GM11168 (cell line): ENCODE results near the gene NDUFB2.
"Not testable (repeated sequence)": the region's sequence is repeated elsewhere in the genome, so short reads cannot be mapped to it uniquely, and the experiment has no call there.

ENCODE experiments used
- in situ Hi-C: fragments of 300-500 bp; cut with MboI; formaldehyde crosslinking; loops from one replicate; pipeline ENCODE4 v1.12.0; 2022; ENCODE audit warnings: low sequenced_read_pairs; ENCODE audit not compliant: unreplicated experiment

The NDUFB2 gene

DNA sequence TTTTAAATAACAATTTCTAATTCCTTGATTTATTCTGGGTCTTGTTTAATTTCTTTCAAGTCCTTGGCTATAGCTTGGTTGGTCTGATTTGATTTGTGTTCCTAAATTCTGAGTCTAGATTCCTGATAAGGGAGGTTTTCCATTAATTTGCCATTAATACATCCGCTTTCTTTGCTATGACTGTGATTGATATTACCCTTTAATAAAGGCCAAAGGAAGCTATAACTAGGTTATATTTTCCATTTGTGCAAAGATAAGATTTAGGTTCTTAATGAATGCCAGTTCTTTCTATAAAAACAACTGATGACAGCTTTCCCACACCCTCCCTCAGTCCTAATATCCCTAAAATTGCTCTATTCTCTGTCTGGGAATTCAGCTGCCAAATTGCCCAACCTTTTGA lies 28.2 kb downstream of the NDUFB2 start:
- in situ Hi-C loops: no loop called here

DNA sequence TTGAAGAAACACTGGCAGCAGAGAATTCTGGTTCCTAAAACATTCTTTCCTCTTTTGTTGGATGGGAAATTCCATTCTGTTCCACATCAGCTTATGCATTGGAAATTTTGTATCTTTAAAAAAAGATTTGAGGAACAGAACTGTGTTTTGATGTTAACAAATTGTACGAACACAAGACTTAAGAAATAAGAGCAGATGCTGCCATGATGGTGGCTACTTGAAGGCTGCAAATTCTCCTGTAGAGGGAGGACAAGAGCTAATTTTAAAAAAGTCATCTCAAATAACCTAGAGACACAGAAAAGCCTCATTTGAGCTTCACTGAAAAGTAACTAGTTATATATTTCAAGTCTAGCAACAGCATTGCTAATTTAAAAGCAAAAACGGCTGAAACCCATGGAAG lies 29.8 kb downstream of the NDUFB2 start:
- in situ Hi-C loops: no loop called here

DNA sequence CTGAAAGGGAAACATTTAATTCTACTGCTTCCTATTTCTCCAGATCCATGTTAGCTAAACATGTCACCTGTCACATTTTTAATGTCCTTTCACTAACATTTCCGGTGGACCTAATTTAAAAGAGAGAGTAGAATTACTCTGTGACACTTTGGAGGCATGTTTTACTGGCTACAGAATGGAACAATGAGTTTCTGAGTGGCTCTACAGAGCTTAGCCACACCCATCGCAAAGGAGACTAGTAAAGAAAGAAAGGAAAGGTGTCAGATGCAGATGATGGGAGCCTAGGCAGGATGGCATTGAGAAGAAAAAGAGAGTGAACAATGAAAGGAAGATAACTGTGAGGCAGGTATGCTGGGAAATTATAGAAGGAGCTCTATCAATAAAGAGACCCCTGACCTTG lies 35.9 kb downstream of the NDUFB2 start:
- in situ Hi-C loops: no loop called here

DNA sequence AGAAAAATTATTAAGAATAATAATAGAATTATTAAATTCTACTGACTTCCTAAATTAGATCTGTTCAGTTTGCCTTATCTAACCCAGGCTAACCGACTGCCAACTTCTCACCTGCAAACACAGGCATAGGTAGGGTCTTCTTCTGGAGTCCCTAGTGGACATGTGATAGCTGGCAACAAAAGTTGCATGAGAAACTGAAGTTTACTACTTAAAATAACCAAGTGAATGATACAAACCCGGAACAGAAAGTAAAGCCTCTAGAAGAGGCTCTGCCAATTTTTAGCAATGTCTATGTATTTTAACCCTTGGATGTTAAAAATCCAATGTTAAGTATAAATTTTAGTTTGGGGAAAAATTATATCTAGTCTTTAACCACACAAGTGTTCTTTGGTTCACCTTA lies 37.6 kb downstream of the NDUFB2 start:
- in situ Hi-C loops: no loop called here

DNA sequence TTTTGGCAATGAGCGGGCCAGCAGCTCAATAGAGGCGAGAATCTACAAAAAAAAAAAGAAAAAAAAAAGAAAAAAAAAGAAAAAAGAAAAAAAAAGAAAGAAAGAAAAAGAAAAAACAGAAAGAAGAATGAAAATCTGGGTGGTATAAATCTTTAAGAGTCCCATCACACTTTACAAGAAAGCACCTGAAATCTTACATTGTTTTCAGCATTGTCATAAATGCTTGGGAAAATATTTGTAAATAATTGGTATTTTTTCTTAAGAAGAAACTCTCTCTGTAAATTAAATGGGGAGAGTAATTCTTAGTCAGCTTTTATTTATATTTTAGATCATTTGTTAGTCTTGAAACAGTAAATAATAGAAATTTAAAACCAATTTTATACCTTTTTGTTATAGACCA lies 38.2 kb downstream of the NDUFB2 start:
- in situ Hi-C loops: no loop called here

DNA sequence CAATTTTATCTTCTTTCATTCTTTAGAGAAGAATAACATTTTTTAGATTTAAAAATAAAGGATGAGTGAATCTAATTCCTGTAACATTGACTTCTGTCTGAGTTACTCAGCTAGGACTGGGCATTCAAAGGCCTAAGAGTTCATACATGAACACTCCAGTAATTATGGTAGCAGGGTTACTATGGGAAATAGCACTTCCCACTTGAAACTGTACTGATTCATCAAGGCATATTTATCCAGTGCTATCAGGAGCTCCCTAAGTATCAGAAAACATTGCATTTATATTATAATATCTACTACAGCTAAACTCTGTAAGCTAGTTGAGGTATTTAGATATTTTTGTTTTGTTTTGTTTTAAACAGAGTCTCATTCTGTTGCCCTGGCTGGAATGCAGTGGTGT lies 41.8 kb downstream of the NDUFB2 start:
- in situ Hi-C loops: no loop called here

DNA sequence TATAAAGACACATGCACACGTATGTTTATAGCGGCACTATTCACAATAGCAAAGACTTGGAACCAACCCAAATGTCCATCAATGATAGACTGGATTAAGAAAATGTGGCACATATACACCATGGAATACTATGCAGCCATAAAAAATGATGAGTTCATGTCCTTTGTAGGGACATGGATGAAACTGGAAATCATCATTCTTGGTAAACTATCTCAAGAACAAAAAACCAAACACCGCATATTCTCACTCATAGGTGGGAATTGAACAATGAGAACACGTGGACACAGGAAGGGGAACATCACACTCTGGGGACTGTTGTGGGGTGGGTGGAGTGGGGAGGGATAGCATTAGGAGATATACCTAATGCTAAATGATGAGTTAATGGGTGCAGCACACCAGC lies 46.7 kb downstream of the NDUFB2 start:
- in situ Hi-C loops: not testable (repeated sequence)

DNA sequence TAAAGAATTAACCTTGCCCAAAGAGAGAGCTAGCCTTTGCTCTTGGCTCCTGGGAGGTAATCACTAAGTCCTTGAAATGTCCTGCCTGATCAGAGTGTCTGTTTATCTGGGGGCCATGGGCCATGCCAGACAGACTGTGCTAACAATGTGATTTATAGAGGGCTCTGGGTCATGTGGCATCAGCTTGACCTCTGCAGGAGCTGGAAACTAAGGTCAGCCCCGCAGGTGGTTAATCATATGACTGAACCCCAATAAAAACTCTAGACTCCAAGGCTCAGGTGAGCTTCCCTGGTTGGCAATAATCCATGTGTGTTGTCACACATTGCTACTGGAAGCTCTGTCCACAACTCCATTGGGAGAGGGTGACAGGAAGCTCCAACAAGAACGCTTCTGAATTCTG lies 47.5 kb downstream of the NDUFB2 start:
- in situ Hi-C loops: no loop called here

DNA sequence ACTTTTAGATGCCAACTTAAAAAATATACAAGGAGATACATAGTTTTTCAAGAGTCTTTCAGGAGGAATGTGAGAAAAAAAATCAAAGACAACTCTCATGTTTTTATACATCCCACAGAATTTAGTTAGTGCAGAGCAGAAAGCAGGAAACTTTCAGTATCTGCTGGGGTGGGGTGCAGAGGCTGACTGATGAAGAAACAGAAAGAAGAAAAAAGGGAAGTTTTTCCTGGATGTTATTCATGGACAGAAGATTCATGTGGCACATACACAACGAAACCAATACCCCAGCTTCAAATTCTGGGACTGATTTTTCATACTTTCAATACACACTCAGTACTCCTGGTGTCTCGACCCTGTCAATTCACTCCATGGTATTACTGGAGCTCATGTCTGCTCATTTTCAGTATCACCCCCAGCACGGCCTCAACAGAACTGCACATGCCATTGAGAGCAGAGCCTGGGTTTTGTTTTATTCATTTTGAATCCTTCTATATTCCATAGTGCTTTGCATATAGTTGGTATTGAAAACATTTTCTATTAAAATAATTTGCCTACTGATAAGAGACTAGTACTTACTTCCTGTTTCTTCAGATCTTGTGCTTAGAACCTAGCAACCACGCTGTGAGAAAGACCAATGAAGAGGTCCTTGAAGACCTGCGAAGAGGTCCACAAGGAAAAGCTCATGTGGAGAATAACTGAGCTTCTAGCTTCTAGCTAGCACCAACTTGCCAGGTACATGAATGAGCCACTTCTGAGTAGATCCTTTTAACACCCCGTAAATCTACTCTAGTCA lies 49.0 kb downstream of the NDUFB2 start:
- in situ Hi-C loops: no loop called here

DNA sequence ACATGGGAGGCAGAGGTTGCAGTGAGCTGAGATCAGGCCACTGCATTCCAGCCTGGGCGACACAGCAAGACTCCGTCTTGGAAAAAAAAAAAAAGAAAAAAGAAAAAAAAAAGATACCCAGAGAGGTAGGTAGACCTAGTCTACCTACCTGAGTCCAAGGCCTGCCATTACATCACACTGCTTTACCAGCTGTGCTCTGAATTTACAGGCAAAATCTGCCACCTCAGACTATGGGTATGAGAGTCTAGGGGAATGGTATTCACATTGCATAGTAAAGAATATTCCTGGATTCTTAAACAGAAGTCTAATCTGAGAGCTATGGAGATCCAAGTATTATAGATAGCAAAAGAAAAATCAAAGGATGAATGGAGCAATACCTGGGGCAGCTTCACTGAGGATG lies 50.2 kb downstream of the NDUFB2 start:
- in situ Hi-C loops: no loop called here

DNA sequence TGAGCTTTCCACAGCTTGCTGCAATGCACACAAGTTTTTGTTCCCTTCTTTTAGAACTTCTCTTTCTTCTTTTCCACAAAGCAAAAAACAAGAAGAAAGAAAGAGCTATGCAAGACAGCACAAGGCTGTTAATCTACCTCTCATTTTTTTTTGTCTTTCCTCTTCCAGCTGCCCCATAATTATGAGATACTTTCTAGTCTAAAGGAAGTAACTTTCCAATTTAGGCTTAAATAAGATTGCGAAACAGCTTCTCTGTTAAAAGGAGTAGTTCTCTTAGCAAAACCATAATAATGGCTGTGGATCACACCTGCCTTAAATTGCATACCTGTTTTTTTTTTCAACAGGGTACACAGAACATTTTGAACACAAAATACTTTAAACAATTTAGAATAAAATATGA lies 56.0 kb downstream of the NDUFB2 start:
- in situ Hi-C loops: no loop called here

DNA sequence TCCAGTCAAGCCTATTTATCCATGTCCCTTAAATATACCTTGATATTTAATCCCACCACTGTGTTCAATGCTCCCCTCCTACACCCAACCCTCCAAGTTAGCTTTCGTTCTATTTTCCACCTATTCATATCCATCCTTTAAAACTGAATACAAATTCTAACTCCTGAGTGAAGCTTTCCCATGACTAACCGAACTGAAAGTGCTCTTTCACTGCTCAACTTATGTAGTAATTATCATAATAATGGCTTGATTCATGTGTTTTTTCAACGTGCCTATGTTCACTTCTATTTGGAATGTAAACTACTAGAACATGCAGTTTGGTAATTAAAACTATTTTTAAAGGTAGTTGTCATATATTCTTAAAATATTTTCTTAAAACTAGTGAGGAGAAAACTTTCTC lies 58.0 kb downstream of the NDUFB2 start:
- in situ Hi-C loops: no loop called here
